Esophagus squamous epithelium (tissue), 4 donors: ENCODE data around the gene PIMREG.

ENCODE experiments used
- CTCF ChIP-seq, 6 experiments: fragments of 450-650 bp in 4 of 6; fragments of 200-600 bp in 2 of 6; sonication (generic) in 2 of 6; IDR thresholded peaks; one replicate each; pipeline ENCODE4 v1.5.1; 2016 to 2019; ENCODE audit warnings: antibody characterized with exemption in 6 of 6, mild to moderate bottlenecking in 4 of 6, moderate library complexity in 4 of 6
- POLR2A ChIP-seq, 4 donors: fragments of 450-650 bp; IDR thresholded peaks; one replicate each; pipeline ENCODE4 v1.6.1; 2017; ENCODE audit warnings: antibody characterized with exemption in 4 of 4, mild to moderate bottlenecking in 4 of 4, moderate library complexity in 3 of 4

- TF ChIP-seq CTCF (IDR thresholded peaks at IDR 0.05) (no peak), POLR2A (IDR thresholded peaks at IDR 0.05) (no peak)
These were observed 48.8 kb downstream of the PIMREG start for GRCh38 chr17:6492892-6493674.
